Measurements from ENCODE around the gene PSG6.
"Not testable (repeated sequence)": the region's sequence is repeated elsewhere in the genome, so short reads cannot be mapped to it uniquely, and the experiment has no call there.

PSG6 gene

GRCh38 chr19:42900561-42900960, 17.1 kb downstream of the PSG6 start:
- not testable (repeated sequence) for H3K9ac ChIP-seq (ENCODE audit: low read length); H3K4me3 ChIP-seq (ENCODE audit: low read length); H3K36me3 ChIP-seq (ENCODE audit: control insufficient read depth, low read depth, low read length); H3K4me1 ChIP-seq (ENCODE audit: control insufficient read depth, low read depth, low read length); H3K27ac ChIP-seq (ENCODE audit: low read length); H3K9me3 ChIP-seq (ENCODE audit: control insufficient read depth, low read depth, low read length); H3K27me3 ChIP-seq (ENCODE audit: control insufficient read depth, insufficient read depth, low read length)

GRCh38 chr19:42899674-42900073, 18.0 kb downstream of the PSG6 start:
- not testable (repeated sequence) for H3K36me3 ChIP-seq (ENCODE audit: control insufficient read depth, low read depth, low read length); H3K9ac ChIP-seq (ENCODE audit: low read length); H3K27ac ChIP-seq (ENCODE audit: low read length); H3K4me3 ChIP-seq (ENCODE audit: low read length); H3K4me1 ChIP-seq (ENCODE audit: control insufficient read depth, low read depth, low read length); H3K9me3 ChIP-seq (ENCODE audit: control insufficient read depth, low read depth, low read length); H3K27me3 ChIP-seq (ENCODE audit: control insufficient read depth, insufficient read depth, low read length)

GRCh38 chr19:42899110-42899509, 18.6 kb downstream of the PSG6 start:
- H3K27me3 ChIP-seq (ENCODE audit: control insufficient read depth, insufficient read depth, low read length); H3K4me1 ChIP-seq (ENCODE audit: control insufficient read depth, low read depth, low read length); H3K27ac ChIP-seq (ENCODE audit: low read length); H3K4me3 ChIP-seq (ENCODE audit: low read length); H3K9me3 ChIP-seq (ENCODE audit: control insufficient read depth, low read depth, low read length); H3K36me3 ChIP-seq (ENCODE audit: control insufficient read depth, low read depth, low read length); H3K9ac ChIP-seq (ENCODE audit: low read length): not testable (repeated sequence)

- not testable (repeated sequence) for H3K27ac ChIP-seq (ENCODE audit: low read length); H3K4me3 ChIP-seq (ENCODE audit: low read length); H3K4me1 ChIP-seq (ENCODE audit: control insufficient read depth, low read depth, low read length); H3K9ac ChIP-seq (ENCODE audit: low read length); H3K27me3 ChIP-seq (ENCODE audit: control insufficient read depth, insufficient read depth, low read length); H3K9me3 ChIP-seq (ENCODE audit: control insufficient read depth, low read depth, low read length); H3K36me3 ChIP-seq (ENCODE audit: control insufficient read depth, low read depth, low read length)
Observed at GRCh38 chr19:42898656-42899055, 19.0 kb downstream of the PSG6 start.

GRCh38 chr19:42897729-42898128, 20.0 kb downstream of the PSG6 start:
- H3K36me3 ChIP-seq (ENCODE audit: control insufficient read depth, low read depth, low read length); H3K4me3 ChIP-seq (ENCODE audit: low read length); H3K4me1 ChIP-seq (ENCODE audit: control insufficient read depth, low read depth, low read length); H3K9me3 ChIP-seq (ENCODE audit: control insufficient read depth, low read depth, low read length); H3K27me3 ChIP-seq (ENCODE audit: control insufficient read depth, insufficient read depth, low read length); H3K9ac ChIP-seq (ENCODE audit: low read length); H3K27ac ChIP-seq (ENCODE audit: low read length): not testable (repeated sequence)

GRCh38 chr19:42890446-42890845, 27.2 kb downstream of the PSG6 start:
- H3K9me3 ChIP-seq (ENCODE audit: control insufficient read depth, low read depth, low read length); H3K27ac ChIP-seq (ENCODE audit: low read length); H3K9ac ChIP-seq (ENCODE audit: low read length); H3K4me3 ChIP-seq (ENCODE audit: low read length); H3K27me3 ChIP-seq (ENCODE audit: control insufficient read depth, insufficient read depth, low read length); H3K36me3 ChIP-seq (ENCODE audit: control insufficient read depth, low read depth, low read length); H3K4me1 ChIP-seq (ENCODE audit: control insufficient read depth, low read depth, low read length): not testable (repeated sequence)

GRCh38 chr19:42887876-42888445, 29.7 kb downstream of the PSG6 start:
- not testable (repeated sequence) for H3K9me3 ChIP-seq (ENCODE audit: control insufficient read depth, low read depth, low read length)

GRCh38 chr19:42882730-42883129, 35.0 kb downstream of the PSG6 start:
- not testable (repeated sequence) for H3K9me3 ChIP-seq (ENCODE audit: control insufficient read depth, low read depth, low read length); H3K36me3 ChIP-seq (ENCODE audit: control insufficient read depth, low read depth, low read length); H3K27me3 ChIP-seq (ENCODE audit: control insufficient read depth, insufficient read depth, low read length); H3K9ac ChIP-seq (ENCODE audit: low read length); H3K4me3 ChIP-seq (ENCODE audit: low read length); H3K27ac ChIP-seq (ENCODE audit: low read length); H3K4me1 ChIP-seq (ENCODE audit: control insufficient read depth, low read depth, low read length)

More at GRCh38 chr19:42887876-42888445, 29.7 kb downstream of the PSG6 start:
- H3K4me1 ChIP-seq (ENCODE audit: control insufficient read depth, low read depth, low read length); H3K27me3 ChIP-seq (ENCODE audit: control insufficient read depth, insufficient read depth, low read length); H3K4me3 ChIP-seq (ENCODE audit: low read length); H3K36me3 ChIP-seq (ENCODE audit: control insufficient read depth, low read depth, low read length); H3K27ac ChIP-seq (ENCODE audit: low read length); H3K9ac ChIP-seq (ENCODE audit: low read length): not testable (repeated sequence)

- not testable (repeated sequence) for H3K27ac ChIP-seq (ENCODE audit: low read length); H3K27me3 ChIP-seq (ENCODE audit: control insufficient read depth, insufficient read depth, low read length); H3K4me1 ChIP-seq (ENCODE audit: control insufficient read depth, low read depth, low read length); H3K36me3 ChIP-seq (ENCODE audit: control insufficient read depth, low read depth, low read length); H3K9me3 ChIP-seq (ENCODE audit: control insufficient read depth, low read depth, low read length); H3K4me3 ChIP-seq (ENCODE audit: low read length); H3K9ac ChIP-seq (ENCODE audit: low read length)
Observed at GRCh38 chr19:42882010-42882409, 35.7 kb downstream of the PSG6 start.

GRCh38 chr19:42881279-42881678, 36.4 kb downstream of the PSG6 start:
- H3K4me1 ChIP-seq (ENCODE audit: control insufficient read depth, low read depth, low read length); H3K36me3 ChIP-seq (ENCODE audit: control insufficient read depth, low read depth, low read length); H3K9ac ChIP-seq (ENCODE audit: low read length); H3K27me3 ChIP-seq (ENCODE audit: control insufficient read depth, insufficient read depth, low read length); H3K27ac ChIP-seq (ENCODE audit: low read length); H3K9me3 ChIP-seq (ENCODE audit: control insufficient read depth, low read depth, low read length); H3K4me3 ChIP-seq (ENCODE audit: low read length): not testable (repeated sequence)

GRCh38 chr19:42880621-42881020, 37.1 kb downstream of the PSG6 start:
- H3K9me3 ChIP-seq (ENCODE audit: control insufficient read depth, low read depth, low read length); H3K9ac ChIP-seq (ENCODE audit: low read length); H3K36me3 ChIP-seq (ENCODE audit: control insufficient read depth, low read depth, low read length); H3K27me3 ChIP-seq (ENCODE audit: control insufficient read depth, insufficient read depth, low read length); H3K4me1 ChIP-seq (ENCODE audit: control insufficient read depth, low read depth, low read length); H3K4me3 ChIP-seq (ENCODE audit: low read length); H3K27ac ChIP-seq (ENCODE audit: low read length): not testable (repeated sequence)

GRCh38 chr19:42879613-42880012, 38.1 kb downstream of the PSG6 start, which contains the start of gene PSG1:
PSG1 (minus strand) TSS chr19:42879713; CDS start chr19:42879581, 132 bp downstream.
- no peaks in the 10 kb centered on the region for H3K4me1 ChIP-seq (ENCODE audit: control insufficient read depth, low read depth, low read length)
- no peak within 1 kb of the TSS for H3K27ac ChIP-seq (ENCODE audit: low read length)

More at GRCh38 chr19:42879613-42880012, 38.1 kb downstream of the PSG6 start, which contains the start of gene PSG1:
- H3K36me3 ChIP-seq (ENCODE audit: control insufficient read depth, low read depth, low read length) = no peaks in the 10 kb centered on the region
- no peak within 1 kb of the TSS for H3K9ac ChIP-seq (ENCODE audit: low read length)
- no peak within 1 kb of the TSS for H3K4me3 ChIP-seq (ENCODE audit: low read length)
- no peaks in the 10 kb centered on the region for H3K9me3 ChIP-seq (ENCODE audit: control insufficient read depth, low read depth, low read length)
- H3K27me3 ChIP-seq (ENCODE audit: control insufficient read depth, insufficient read depth, low read length) = no peaks in the 10 kb centered on the region
